K562 (cell line): Measurements from ENCODE around the gene PRPSAP1. TPM values are rescaled to one million over a fixed set of nuclear protein-coding genes. Genes with fewer than 3 reads are reported as not detected.

Source experiments
- EP400 ChIP-seq: fragments of 450-650 bp; IDR thresholded peaks from 2 replicates; pipeline ENCODE4 v1.6.1; 2017; ENCODE audit warnings: antibody characterized with exemption, mild to moderate bottlenecking, moderate library complexity
- FOXK1 ChIP-seq: sonication (generic); formaldehyde crosslinking; IDR thresholded peaks from 2 replicates; pipeline ENCODE4 v1.8.0; 2022; ENCODE audit warnings: missing genetic modification reagents, mild to moderate bottlenecking, borderline replicate concordance
- FOXP1 ChIP-seq: sonication (generic); formaldehyde crosslinking; IDR thresholded peaks from 2 replicates; pipeline ENCODE4 v1.8.0; 2022; ENCODE audit warnings: mild to moderate bottlenecking, missing genetic modification reagents
- HBP1 ChIP-seq: fragments of 450-650 bp; formaldehyde crosslinking; IDR thresholded peaks from 2 replicates; pipeline ENCODE4 v1.4.0; 2022; ENCODE audit warnings: missing genetic modification characterization
- JUNB ChIP-seq: fragments of 450-650 bp; formaldehyde crosslinking; conservative IDR thresholded peaks from 2 replicates; pipeline ENCODE4 v1.4.0; 2020; ENCODE audit warnings: mild to moderate bottlenecking
- KLF6 ChIP-seq: fragments of 250-450 bp; sonication (Bioruptor Pico); IDR thresholded peaks from 2 replicates; pipeline ENCODE4 v1.4.0; 2020; ENCODE audit warnings: mild to moderate bottlenecking, moderate library complexity, borderline replicate concordance
- LARP7 ChIP-seq: fragments of 450-650 bp; IDR thresholded peaks from 2 replicates; pipeline ENCODE4 v1.6.1; 2016
- MTA3 ChIP-seq: fragments of 450-650 bp; formaldehyde crosslinking; IDR thresholded peaks from 2 replicates; pipeline ENCODE4 v1.6.1; 2017; ENCODE audit warnings: mild to moderate bottlenecking, borderline replicate concordance
- MXI1 ChIP-seq: IDR thresholded peaks from 2 replicates; pipeline ENCODE4 v1.6.1; 2011; ENCODE audit warnings: low read depth, mild to moderate bottlenecking, improper control_type of control experiment, low read length
- NKRF ChIP-seq: fragments of 450-650 bp; IDR thresholded peaks from 2 replicates; pipeline ENCODE4 v1.6.1; 2016; ENCODE audit warnings: borderline replicate concordance
- NR2C2 ChIP-seq, 2 experiments: fragments of 200-800 bp in 1 of 2; sonication (Bioruptor generic) in 1 of 2; sonication (generic) in 1 of 2; formaldehyde crosslinking in 1 of 2; IDR thresholded peaks; 2 replicates each; pipeline versions ENCODE4 v1.6.1 to v1.8.0; 2016 to 2022; ENCODE audit warnings: mild to moderate bottlenecking in 1 of 2, missing compliant biosample characterization in 1 of 2, missing genetic modification characterization in 1 of 2, missing genetic modification reagents in 1 of 2
- PCBP2 ChIP-seq: fragments of 200-400 bp; formaldehyde crosslinking; IDR thresholded peaks from 2 replicates; pipeline ENCODE4 v1.6.1; 2018; ENCODE audit warnings: low read length, low read depth, mild to moderate bottlenecking, moderate library complexity; ENCODE audit not compliant: poor library complexity, severe bottlenecking
- PHF20 ChIP-seq: fragments of 450-650 bp; IDR thresholded peaks from 2 replicates; pipeline ENCODE4 v1.6.1; 2018; ENCODE audit not compliant: partially characterized antibody
- RAD21 ChIP-seq, 2 experiments: fragments of 250-450 bp in 1 of 2; fragments of 450-650 bp in 1 of 2; sonication (Bioruptor Pico) in 1 of 2; formaldehyde crosslinking in 1 of 2; IDR thresholded peaks in 1 of 2; conservative IDR thresholded peaks in 1 of 2; 2 replicates each; pipeline versions ENCODE4 v1.4.0 to v1.8.0; 2020 to 2022; ENCODE audit warnings: mild to moderate bottlenecking in 2 of 2, moderate library complexity in 1 of 2
- RBBP5 ChIP-seq: fragments of 200-600 bp; sonication (generic); IDR thresholded peaks from 2 replicates; pipeline ENCODE4 v1.6.1; 2012; ENCODE audit warnings: borderline replicate concordance, mild to moderate bottlenecking, low read length, control low read depth, inconsistent platforms; ENCODE audit not compliant: insufficient read depth, poor library complexity, severe bottlenecking
- SAFB2 ChIP-seq: fragments of 200-400 bp; formaldehyde crosslinking; IDR thresholded peaks from 2 replicates; pipeline ENCODE4 v1.6.1; 2018; ENCODE audit warnings: borderline replicate concordance, low read length, low read depth, moderate library complexity; ENCODE audit not compliant: severe bottlenecking
- SMARCA5 ChIP-seq: fragments of 450-650 bp; IDR thresholded peaks from 2 replicates; pipeline ENCODE4 v1.6.1; 2016
- SP2 ChIP-seq: IDR thresholded peaks from 2 replicates; pipeline ENCODE4 v1.6.1; 2011; ENCODE audit warnings: mild to moderate bottlenecking, low read depth, low read length, moderate library complexity; ENCODE audit not compliant: poor library complexity, severe bottlenecking; ENCODE audit errors: extremely low read depth
- TAF1 ChIP-seq: IDR thresholded peaks from 2 replicates; pipeline ENCODE4 v1.6.1; 2011; ENCODE audit warnings: mild to moderate bottlenecking, low read length, moderate library complexity; ENCODE audit not compliant: insufficient read depth, control insufficient read depth, severe bottlenecking; ENCODE audit errors: extremely low read depth
- TAL1 ChIP-seq: fragments of 450-650 bp; IDR thresholded peaks from 2 replicates; pipeline ENCODE4 v1.6.1; 2016; ENCODE audit warnings: mild to moderate bottlenecking
- ZBTB8A ChIP-seq: fragments of 450-650 bp; IDR thresholded peaks from 2 replicates; pipeline ENCODE4 v1.6.1; 2018; ENCODE audit warnings: mild to moderate bottlenecking, moderate library complexity; ENCODE audit not compliant: partially characterized antibody
- ZFP1 ChIP-seq: fragments of 450-650 bp; formaldehyde crosslinking; IDR thresholded peaks from 2 replicates; pipeline ENCODE4 v1.4.0; 2020; ENCODE audit warnings: mild to moderate bottlenecking, mixed read lengths
- ZNF143 ChIP-seq: sonication (generic); formaldehyde crosslinking; IDR thresholded peaks from 2 replicates; pipeline ENCODE4 v1.9.0; 2022; ENCODE audit warnings: mild to moderate bottlenecking, missing genetic modification reagents
- ZNF217 ChIP-seq: sonication (generic); formaldehyde crosslinking; IDR thresholded peaks from 2 replicates; pipeline ENCODE4 v1.8.0; 2022; ENCODE audit warnings: mild to moderate bottlenecking, missing genetic modification reagents
- ZNF311 ChIP-seq: fragments of 250-450 bp; sonication (Bioruptor Pico); IDR thresholded peaks from 2 replicates; pipeline ENCODE4 v1.4.0; 2020; ENCODE audit warnings: mild to moderate bottlenecking, moderate library complexity
- polyA plus RNA-seq, 8 experiments: library from polyadenylated mRNA; depleted of rRNA in 4 of 8; stranded (reverse) in 5 of 8; unstranded in 3 of 8; fragments of >200 nt; fragmentation: Nextera tagmentation in 2 of 8; fragmentation: Illumina TruSeq in 1 of 8; extraction: Ambion mirVana in 2 of 8; extraction: Trizol in 1 of 8; gene quantifications; 2 replicates each; pipeline versions ENCODE4 v1.2.1 to v1.2.3, GENCODE V29; 2011 to 2014; ENCODE audit warnings: inconsistent platforms in 1 of 8, missing spikeins in 1 of 8
- total RNA-seq, 7 experiments: library from RNA; depleted of rRNA in 6 of 7; stranded (reverse); fragments of >200 nt in 6 of 7; fragmentation: Illumina TruSeq in 2 of 7; extraction: Trizol in 2 of 7; gene quantifications; 2 replicates each; pipeline versions ENCODE4 v1.2.1 to v1.2.3, GENCODE V29; 2011 to 2021; ENCODE audit warnings: low replicate concordance in 1 of 7

The PRPSAP1 gene
- total and polyA plus RNA-seq, 9 of the 15 experiments (the other 6 are each of a cell fraction or from before 2014, with no cell fraction given) = 21.9 to 77.1 (median 40.8) TPM

GRCh38 chr17:76383546-76384221 is 30.0 kb upstream of the PRPSAP1 start (continued):
- no peak for TF ChIP-seq JUNB
- no peak for TF ChIP-seq PHF20
- TF ChIP-seq ZFP1 (CRISPR knock-in tag) = no peak
- 0 out of 2 replicates have a peak, but pooled peaks have one; percentile 71 for TF ChIP-seq FOXK1 (CRISPR knock-in tag)
- TF ChIP-seq LARP7 = no peak
- TF ChIP-seq RBBP5 = no peak
- 0 out of 2 replicates have a peak, but pooled peaks have one; percentile 3 for TF ChIP-seq TAL1
- 0 out of 2 replicates have a peak, but pooled peaks have one; percentile 8 for TF ChIP-seq FOXP1 (CRISPR knock-in tag)
- peak; percentile 10 for TF ChIP-seq TAF1
- no peak for TF ChIP-seq SP2
- no peak for TF ChIP-seq ZNF143 (CRISPR knock-in tag)
- 0 out of 2 replicates have a peak, but pooled peaks have one; percentile 17 for TF ChIP-seq NKRF
- TF ChIP-seq MTA3 = peak; percentile 22; the same call in 1 of the 2 replicates
- TF ChIP-seq ZBTB8A = no peak
- 0 out of 4 replicates have a peak, but pooled peaks of 1 of the 2 experiments have one; percentile 7 for TF ChIP-seq RAD21 (CRISPR knock-in tag; conservative IDR thresholded peaks at IDR 0.05 in 1 of 2, IDR thresholded peaks at IDR 0.05 in 1 of 2)
- TF ChIP-seq HBP1 = no peak
- TF ChIP-seq ZNF217 = no peak
- 0 out of 2 replicates have a peak, but pooled peaks have one; percentile 41 for TF ChIP-seq SMARCA5
- peak; percentile 47; the same call in 1 of the 2 replicates for TF ChIP-seq EP400
- no peak for TF ChIP-seq SAFB2
- no peak for TF ChIP-seq NR2C2 (CRISPR knock-in tag; IDR thresholded peaks at IDR 0.05)
- peak; percentile 5; the same call in 1 of the 2 replicates for TF ChIP-seq NR2C2 (tag; IDR thresholded peaks at IDR 0.05)
- TF ChIP-seq PCBP2 = no peak
- 0 out of 2 replicates have a peak, but pooled peaks have one; percentile 12 for TF ChIP-seq ZNF311
- TF ChIP-seq MXI1 = 0 out of 2 replicates have a peak, but pooled peaks have one; percentile 20
- no peak for TF ChIP-seq KLF6 (CRISPR knock-in tag)
